NCI-H345 treated with DMSO at 0.1 percent for 48 hours (cell line): ENCODE measurements around the gene NUP50.

Experiments
- DNase-seq: peaks from one replicate; lab custom pipeline; 2025; ENCODE audit not compliant: unreplicated experiment; lab: John Stamatoyannopoulos, UW

NUP50 gene

DNA sequence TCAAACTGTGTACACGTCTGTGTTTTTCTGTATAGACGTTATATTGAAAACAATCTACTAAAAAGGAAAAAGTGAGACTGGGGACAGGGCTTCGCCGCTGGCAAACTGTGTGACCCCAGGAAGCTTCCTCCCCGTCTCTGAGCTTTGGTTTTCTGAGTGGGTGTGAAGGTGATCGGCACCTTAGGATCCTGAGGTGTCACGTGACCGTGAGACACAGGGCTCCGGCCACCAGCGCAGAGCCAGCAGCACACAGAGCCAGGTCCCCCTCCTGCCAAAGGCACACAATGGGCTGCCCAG lies 44.9 kb downstream of the NUP50 start:
- DNase-seq = no peak

DNA sequence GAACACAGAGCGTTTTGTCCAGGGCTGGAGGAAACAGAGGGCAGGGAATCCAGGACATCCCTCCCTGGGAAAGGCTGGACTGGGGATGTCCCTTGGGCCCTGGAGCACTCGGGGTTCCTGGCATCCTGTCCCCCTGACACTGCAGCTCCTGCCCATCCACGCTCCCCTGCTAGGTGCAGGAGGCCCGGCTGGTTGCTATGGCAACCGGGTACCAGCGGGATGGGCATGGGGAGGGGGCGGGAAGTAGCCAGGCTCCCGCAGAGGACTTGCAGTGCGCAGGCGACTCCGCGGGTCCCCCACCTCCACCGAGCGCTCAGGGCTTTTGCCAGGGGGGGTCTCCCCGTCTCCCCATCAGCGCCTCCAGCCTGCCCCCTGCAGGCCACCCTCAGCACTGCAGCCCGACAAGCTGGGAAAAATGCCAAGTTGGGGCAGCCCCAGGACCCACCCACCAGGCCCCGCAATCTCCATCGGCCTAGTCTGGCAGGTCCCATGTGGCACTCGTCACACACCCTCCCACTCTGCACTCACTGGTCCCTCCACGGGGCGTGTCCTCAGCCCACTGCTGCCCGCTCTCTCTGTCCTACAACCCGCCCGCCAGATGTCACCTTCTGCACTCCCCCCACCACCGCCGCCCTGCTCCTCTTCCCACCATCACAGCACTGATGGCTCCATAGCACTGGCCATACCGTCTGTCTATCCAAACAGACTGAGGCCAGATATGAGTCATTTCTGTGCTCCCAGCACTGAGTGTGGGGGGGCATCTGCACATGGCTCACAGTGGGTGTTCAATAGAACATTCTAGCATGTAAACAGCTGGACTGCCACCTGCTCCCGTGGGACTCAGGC lies 45.5 kb downstream of the NUP50 start:
- no peak for DNase-seq

DNA sequence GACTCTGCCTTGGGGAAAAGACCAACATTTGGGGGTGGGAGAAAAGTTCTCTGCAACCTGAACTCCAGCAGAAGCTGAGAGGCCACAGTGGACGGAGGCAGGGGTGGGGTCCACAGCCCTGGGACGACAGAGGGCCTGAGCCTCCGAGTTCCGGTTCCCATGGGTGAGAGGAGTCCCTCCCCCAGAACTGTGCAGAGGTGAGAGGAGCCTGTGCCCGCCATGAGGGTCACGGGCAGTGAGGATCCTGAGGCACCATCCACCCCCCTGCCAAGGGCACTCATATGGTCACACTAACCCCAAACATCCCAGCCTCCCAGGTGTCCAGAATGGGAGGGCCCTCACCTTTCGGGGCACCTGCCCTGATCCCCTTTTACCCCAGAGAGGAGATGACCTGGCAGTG lies 46.4 kb downstream of the NUP50 start:
- no peak for DNase-seq

DNA sequence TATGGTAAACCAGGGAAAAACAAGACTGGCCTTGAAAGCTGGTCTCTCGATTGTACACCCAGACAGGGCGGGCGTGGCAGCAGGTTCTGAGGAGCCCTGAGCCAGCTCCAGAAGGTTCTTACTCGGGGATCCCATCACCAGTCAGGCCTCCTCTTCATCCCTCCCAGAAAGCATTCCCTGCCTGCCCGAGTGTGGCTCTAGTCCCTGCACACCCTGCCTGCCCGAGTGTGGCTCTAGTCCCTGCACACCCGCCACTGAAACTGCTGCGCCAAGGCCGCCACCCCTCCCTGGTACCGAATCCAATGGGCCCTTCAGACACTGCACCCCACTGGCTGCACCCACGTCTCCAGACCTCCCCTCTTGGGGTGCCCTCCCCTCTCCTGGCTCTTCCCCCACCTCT lies 46.9 kb downstream of the NUP50 start:
- DNase-seq = no peak

DNA sequence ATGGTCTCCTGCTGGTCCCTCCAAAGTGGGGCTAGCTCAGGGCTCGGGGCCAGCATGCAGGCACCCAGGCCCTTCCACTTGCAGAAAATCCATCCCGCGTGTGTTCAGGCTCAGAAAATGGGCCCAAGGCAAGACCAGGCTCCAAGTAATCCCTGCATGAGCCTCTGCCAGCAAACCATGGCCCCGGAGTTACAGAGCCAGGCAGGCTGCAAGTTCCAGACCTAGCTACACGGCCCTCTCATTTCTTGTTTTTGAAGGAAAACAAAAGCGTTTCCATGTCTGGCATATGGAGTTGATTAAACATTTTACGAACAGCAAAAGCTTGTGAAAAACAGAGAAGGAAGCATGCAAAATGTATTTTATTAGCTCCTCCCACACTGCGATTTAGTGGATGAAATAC lies 47.3 kb downstream of the NUP50 start:
- DNase-seq = no peak

DNA sequence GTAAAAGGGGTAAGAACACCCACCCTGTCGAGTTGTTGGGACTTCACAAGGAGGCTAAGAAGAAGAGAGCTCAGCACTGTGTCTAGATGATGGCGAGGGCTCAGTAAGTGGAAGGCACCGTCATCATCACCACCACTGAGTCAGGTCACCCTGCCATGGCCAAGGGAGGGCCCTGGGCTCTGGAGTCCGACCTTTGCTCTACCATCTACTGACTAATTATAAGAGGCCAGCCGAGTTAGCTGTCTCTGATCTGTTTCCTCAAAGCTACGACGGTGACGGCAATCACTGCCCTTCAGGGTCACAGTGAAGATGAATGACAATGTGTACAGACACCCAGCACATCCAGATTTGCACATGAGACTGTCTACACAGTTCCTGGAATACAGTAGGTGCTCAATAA lies 47.7 kb downstream of the NUP50 start:
- DNase-seq = no peak

DNA sequence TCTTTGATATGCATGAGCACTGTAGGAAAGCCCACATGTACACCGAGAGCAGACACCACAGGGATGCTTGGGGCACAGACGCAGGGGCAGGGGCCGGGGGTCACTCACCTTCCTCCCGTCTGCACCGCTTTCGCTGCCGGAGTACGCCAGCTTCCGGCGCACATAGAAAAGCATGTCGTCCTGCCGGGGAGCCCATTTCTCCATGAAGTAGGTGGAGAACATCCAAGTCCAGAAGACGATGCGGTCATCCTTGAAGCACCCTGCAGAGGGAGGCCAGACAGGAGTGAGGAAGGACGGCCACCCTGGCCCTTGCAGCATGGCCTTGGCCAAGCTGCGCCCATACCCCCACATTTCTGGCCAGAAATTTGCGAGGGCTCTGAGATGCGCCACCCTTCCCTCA lies 48.1 kb downstream of the NUP50 start:
- DNase-seq = no peak

DNA sequence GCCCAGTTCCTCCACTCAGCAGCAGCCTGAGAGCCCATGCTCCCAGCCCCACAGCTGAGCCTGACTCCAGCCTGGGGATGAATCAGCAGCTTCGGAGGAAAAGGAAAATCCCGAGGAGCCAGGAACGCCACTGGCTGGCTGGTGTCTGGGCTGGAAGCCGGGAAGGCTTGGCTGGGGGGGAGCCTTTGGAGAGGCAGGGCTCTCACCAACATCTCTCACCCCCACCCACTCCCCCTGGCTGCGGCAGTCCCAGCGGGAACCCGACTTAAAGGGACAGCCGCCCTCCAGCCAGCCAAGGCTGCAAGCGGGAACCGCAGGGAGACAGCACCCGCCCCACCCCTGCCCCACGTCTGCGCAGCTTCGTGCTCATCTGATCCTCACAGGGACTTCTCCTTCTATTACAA lies 48.6 kb downstream of the NUP50 start:
- DNase-seq = no peak

DNA sequence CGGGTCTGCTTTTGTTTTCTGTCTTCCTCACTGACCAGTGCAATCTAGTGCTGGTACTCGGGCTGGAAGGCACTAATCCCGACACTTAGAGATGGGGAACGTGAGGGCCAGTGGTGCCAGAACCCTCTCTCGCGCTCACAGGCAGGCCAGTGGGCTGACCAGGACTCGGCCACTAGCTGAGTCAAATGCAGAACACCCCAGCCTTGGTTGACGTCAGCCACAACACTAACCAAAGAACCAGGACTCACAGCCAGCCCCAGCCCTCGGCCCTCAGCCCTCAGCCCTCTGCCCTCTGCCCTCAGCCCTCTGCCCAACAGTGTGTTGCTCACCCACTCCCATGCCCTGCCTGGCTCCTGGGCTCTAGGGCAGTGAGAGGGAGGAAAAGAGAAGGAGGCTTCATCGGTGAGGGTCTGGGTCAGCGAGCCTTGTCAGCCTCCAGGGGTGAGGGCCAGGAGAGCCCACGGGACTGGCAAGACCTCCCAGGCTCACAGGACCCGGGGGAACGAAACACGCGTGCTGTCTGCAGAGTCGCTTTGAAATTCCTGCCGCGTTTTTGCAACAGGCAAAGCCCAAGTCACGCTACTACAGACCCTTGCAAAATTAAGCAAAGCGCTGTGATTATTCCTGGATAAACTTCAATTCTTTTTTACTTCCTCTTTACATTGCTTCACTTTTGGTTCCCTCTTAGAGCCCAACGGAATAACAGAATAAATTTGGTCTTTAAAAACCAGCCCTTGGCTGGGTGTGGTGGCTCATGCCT lies 49.4 kb downstream of the NUP50 start:
- no peak for DNase-seq

DNA sequence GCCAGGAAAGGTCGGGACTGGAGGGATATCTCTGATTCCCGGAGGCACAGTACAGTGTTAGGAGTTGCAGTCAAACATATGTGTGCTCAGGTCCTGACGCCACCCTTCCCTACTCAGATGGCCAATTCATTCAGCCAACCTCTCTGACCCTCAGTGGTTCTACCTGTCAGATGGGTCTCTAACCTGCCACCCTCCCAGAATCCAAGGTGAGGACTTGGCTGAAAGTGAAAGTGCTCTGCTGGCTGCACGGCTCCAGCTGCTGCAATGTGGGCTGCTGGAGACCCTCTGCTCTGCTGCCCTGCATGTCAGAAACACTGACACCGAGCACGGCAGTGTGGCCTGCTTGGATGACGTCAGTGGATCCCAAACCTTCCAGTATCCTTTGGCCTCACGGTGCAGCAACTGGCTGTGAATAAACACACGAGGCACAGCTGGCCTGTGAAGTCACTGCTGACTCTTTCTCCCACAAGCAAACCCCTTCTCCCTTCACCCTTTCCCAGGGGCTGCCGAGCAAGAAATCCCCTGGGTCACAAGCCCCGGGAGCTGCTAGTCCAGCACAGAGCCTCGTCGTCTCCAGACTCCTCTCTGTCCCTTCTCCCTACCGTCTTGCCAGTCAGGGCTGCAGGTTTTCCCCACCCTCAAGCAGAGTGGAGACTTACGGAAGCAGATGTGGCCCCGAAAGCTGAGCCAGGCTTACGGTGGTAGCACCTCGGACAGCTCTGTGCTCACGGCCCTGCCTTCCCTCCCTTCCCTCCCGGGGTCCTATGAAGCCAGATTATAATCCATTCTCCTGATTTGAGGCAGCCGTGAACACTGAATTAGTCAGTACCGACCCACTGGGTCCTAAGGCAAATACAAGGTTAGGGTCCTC lies 52.6 kb downstream of the NUP50 start:
- no peak for DNase-seq

DNA sequence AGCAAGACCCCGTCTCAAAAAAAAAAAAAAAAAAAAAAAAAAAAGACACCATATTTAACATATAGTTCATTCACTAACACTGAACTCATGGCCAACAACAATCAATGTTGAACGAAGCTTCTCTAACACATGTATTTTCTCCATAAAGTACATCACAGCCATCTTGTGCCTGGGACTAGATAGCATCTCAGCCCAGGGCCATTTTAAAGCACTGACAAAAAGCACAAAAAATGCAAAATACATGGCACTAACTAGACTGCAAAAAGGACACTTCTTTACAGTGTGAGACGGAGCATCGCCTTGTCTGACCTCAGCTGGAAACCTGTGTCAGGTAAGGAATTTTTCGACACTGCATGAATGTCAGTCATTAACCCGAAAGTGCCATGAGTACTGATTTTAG lies 53.6 kb downstream of the NUP50 start:
- no peak for DNase-seq

DNA sequence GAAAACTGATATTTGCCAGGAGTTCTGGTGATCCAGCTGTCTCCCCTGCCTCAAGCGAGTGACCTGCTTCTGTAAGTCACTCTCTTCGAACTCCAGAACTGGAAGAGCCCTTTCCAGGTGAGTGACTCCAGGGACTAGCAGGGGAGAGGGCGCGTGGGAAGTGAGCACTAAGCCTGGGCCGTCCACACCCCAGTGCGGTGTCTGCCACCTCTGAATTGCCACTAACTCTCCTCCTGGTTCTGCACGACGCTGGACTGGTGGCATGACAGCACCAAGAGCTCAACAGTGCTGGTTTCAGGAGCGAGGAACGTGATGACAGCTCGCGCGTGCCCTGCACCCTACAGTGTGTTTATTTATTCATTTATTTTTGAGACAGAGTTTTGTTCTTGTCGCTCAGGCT lies 54.1 kb downstream of the NUP50 start:
- no peak for DNase-seq

DNA sequence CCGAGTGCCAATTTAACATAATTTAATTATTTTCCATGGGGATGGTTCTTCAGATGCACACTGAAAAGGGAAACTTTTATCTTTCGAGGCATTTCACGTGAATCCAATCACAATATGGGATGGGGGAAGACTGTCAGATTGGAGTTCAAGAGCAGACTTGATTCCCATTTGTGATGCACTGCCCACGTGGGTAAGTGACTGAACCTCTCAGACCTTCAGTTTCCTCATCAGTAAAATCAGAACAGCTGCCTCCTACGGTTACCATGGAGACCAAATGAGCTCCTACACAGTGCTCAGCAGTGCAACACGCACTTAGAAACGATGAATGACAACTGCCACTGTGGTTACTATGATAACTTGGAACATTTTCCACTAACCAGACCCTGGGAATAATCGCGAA lies 55.3 kb downstream of the NUP50 start:
- DNase-seq = no peak

DNA sequence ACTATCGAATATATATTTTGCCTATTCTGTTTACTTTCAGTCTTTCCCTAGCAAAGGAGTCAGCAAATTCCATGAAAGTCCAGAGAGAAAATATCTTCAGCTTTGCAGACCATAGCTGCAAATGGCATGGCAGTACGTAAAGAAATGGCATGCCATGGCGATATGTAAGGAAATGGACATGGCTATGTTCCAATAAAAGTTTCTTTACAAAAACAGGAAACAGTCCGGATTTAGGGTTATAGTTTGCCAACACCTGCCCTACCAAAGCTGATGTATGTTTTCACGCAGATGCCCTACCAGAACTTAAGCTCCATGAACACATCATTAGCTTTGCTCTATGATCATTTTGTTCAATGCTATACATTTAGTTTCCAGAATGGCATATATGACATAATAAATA lies 57.5 kb downstream of the NUP50 start:
- DNase-seq = no peak

DNA sequence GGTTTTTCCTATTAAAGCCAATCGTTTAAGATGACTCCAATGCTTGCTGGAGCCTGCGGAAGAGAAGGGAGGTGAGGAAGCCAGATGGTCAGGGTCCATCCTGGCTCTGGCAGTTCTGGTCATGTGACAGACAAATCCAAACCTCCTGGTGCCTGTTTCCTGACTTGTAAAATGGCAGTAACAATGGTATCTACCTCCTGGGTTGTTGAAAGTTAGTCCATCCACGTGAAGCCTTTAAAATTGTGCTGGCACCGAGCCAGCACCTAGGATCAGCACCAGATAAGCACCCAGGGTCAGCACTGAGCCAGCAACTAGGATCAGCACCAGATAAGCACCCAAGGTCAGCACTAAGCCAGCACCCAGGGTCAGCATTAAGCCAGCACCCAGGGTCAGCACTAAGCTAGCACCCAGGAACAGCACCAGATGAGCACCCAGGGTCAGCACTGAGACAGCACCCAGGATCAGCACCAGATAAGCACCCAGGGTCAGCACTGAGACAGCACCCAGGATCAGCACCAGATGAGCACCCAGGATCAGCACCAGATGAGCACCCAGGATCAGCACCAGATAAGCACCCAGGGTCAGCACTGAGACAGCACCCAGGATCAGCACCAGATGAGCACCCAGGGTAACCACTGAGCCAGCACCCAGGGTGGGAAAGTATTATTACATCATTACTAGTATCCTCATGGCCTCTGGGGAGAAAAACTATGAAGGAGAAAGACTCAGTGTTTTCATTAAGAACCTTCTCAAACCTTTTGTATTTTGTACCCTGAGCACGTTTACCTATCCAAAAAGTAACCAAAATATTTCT lies 59.8 kb downstream of the NUP50 start:
- DNase-seq = no peak

DNA sequence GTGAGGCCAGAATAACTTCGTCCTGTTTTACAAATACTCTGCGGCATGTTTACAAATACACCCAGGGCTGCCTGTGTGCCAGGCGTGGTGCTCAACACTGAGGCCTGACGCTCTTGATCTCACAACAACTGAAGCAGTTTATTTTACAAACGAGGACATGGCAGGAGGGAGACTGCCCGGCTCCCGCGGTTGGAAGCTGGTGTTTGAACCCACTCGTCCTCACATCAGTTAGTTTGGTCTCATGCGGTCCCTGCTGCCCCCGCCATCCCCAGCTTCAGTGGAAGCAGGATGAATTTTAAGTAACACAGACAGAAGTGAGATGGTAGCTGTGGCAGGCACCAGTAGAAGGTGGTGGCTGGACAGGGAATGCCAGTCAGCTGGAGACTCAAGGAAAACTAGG lies 60.6 kb downstream of the NUP50 start:
- no peak for DNase-seq

DNA sequence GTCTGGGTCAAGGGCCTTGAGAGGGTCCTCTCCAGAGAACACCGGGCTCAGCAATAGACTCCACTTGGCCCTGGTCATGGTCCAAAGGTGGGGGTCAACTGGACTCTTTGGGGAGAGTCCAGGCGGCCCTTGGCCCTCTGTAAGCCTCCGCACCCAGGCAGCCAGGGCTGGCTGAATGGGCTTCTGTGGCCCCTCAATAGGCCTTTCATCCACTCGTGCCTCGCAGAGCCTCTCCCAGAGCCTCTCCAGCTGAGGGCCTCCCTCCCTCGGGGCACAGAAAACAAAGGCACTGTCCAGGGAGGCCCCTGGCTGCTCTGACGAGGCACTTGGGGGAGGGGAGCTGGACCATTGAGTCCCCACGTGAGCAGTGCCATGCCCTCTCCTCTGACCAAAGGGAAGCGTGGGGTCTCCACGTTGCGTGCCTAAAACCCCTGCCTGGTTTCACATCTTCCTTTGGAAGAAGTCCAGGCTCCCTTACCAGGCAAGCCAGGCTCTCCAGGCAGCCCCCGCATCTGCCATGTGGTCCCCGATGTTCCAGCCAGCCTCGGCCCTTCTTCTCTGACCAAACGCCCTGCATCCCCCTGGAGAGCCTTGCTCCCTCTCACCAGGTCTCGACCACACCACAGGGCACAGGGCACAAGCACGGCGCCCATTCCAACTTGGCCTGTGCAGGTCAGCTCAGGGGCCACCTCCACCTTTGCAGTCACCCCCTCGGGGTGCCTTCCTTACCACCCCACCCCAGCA lies 61.4 kb downstream of the NUP50 start:
- DNase-seq = no peak

DNA sequence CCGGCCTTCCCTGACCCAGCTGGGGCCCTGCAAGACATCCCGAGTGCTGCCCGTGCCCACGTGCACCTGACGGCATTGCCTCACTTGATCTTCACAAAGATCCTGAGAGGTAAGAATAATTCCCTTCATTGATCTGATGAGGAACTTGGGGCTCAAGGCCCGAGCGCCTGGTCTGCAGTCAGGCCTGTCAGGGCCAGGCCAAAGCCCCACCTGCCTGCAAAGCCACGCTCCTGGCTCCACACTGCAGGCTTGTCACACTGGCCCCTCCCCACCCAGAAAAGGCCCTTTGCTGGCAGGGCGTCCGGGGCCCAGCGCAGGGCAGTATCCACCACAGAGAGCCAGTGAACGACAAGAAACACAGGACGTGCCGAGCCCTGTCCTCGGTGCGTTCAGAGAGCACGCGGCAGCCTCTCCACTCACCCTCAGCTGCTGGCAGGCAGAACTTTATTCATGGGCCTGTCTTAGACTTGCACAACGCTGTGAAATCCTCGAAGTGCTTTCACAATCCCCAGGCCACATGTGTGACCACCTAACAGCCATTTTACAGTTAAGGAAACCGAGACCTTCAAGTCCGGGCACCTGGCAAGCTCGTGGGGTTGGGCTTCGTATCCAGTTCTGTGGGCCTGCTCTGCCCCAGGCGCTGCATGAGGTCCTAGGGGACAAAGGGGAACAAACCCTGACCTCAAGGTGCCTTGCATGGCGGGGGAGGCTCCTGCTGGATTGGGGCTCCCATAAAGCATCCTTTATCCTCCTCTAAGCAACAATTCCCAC lies 62.2 kb downstream of the NUP50 start:
- DNase-seq = no peak

DNA sequence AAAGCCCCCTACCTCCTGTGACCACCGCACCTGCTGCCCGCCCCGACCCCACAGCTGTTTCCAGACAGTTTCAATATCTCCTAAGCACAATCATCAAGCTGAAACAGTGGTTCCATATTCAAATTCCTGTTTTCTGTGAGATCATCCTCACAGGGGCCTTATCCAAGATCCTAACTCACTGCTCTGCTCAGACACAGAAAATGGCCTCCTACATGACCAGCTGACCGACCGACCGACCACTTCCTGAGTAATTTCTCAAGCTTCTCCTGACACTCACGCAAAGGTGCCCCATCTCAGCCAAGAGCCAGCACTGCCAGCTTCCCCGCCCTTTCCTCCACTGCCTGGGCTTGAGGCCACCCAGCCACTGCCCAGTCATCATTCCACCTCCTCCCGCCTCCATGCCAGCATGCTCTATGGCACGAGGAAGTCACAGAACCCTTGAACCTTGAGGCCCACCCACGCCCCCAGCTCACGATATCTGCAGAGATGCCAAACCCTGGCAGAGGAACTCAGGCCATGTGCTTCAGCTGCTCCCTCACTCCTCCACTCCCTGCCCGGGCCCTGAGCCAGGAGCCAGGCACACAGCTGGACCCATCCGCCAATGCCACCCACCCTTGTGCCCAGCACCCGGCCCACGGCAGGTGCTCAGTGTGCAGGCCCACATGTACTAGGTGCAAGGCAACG lies 62.9 kb downstream of the NUP50 start:
- DNase-seq = no peak
